Fibroblast of lung (primary cell): ENCODE data around the gene CXCL11.

Experiments used
- CTCF ChIP-seq, 2 donors: IDR thresholded peaks in 1 of 2; conservative IDR thresholded peaks in 1 of 2; 1 replicate in 1 of 2; 2 replicates in 1 of 2; pipeline ENCODE4 v1.5.1; 2011 to 2012; ENCODE audit warnings: low read length in 2 of 2, control low read depth in 1 of 2, inconsistent platforms in 1 of 2, low read depth in 1 of 2, mild to moderate bottlenecking in 1 of 2
- EZH2 ChIP-seq: IDR thresholded peaks from 2 replicates; pipeline ENCODE4 v1.5.1; 2012; ENCODE audit warnings: low read length, control low read depth, mild to moderate bottlenecking; ENCODE audit errors: missing control alignments

GRCh38 chr4:76010576-76010975 lies 25.3 kb downstream of the CXCL11 start:
- TF ChIP-seq CTCF (conservative IDR thresholded peaks at IDR 0.05 in 1 of 2, IDR thresholded peaks at IDR 0.05 in 1 of 2; ENCODE audit: low read depth in 1 of 2, low read length in 2 of 2) (no peak), EZH2 (no peak)
